Measurements from ENCODE around the gene TMIE. TPM values are rescaled to one million over a fixed set of nuclear protein-coding genes. Genes with fewer than 3 reads are reported as not detected.
A peak's percentile ranks its signal among the peaks of the same experiment; 100 is the strongest.

Gene TMIE
- total and polyA plus RNA-seq, 2 of the 8 experiments (the other 6 are each of a cell fraction or from before 2014, with no cell fraction given): 0.45 to 0.67 TPM

DNA sequence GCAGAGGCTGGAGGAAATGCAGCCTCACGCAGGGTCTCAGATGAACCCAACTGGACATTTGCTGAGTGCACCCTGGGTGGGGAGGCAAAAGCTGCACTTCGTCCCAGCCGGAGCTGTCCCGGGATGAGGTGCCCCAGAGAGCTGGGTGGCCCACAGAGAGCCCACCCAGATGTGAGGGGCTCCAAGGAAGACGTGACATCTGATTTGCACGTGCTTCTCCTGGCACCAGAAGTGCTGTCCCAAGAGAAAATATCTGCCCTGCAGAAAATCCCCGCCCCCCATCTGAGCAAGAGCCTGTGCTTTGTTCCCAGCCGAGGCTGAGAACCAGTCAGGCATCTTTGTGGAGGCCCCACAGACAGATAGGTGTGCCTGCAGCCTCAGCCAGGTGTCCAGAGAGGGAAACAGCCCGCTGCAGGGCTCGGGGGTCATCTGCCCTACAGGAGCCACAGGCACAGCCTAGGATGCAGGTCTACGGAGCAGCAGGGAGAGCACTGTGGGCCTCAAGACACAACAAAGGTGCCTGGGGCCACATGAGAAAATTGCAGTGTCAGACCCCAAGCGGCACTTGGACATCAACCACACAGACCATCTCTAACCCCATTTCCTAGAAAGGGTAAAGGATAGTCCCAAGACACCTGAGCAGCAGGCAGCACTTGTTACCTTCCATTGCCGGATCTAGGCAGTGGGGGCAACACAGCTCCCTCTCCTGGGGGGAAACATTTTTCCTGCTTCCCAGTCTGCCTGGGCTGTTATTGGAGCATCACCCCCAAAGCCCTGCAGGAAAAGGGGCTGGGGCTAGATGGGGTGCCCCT lies 5.8 kb downstream of the TMIE start:
- no peak overlapping the region for H2BK120ac ChIP-seq (replicated peaks; ENCODE audit: low read depth, low read length)
- DNase-seq (ENCODE audit: low read depth in 1 of 2, low spot score in 2 of 2) (no peak), FAIRE-seq (no peak)
- no peak overlapping the region; the same call in 1 of the 2 replicates for H3K18ac ChIP-seq (ENCODE audit: extremely low read depth, low read length)
- H2AFZ ChIP-seq (ENCODE audit: low read length): no peak overlapping the region
- H3K36me3 ChIP-seq (ENCODE audit: control insufficient read depth in 2 of 4, insufficient read depth in 4 of 4, low read length in 3 of 4): no peaks in the 10 kb centered on the region
- H3K9me3 ChIP-seq (ENCODE audit: insufficient read depth in 2 of 2, low read depth in 1 of 2, low read length in 1 of 2): no peaks in the 10 kb centered on the region
- no peak overlapping the region for H2BK20ac ChIP-seq (ENCODE audit: low read length)
- ChIA-PET CTCF (ENCODE audit: partially characterized antibody) (interaction anchor here (0.6 to 6.5 kb wide), 24 partner anchors 7 to 241 kb away, joined by 3 to 91 read pairs (median 6); partner anchors contain the start of genes PRSS50, PTH1R and RTP3), POLR2A (ENCODE audit: partially characterized antibody) (interaction anchor here (0.6 kb wide), 2 partner anchors 142 to 209 kb away, joined by 3 read pairs; no protein-coding TSS in a partner anchor)
- peaks cover 0 to 9% (median 5%) of the 10 kb centered on the region in 4 experiments; a peak in 3 of 7 replicates for H3K27me3 ChIP-seq (replicated peaks in 1 of 4; ENCODE audit: control insufficient read depth in 3 of 4, extremely low read depth in 1 of 4, insufficient read depth in 3 of 4, low read length in 3 of 4)
- H4K8ac ChIP-seq (ENCODE audit: extremely low read depth, insufficient read depth, low read length): no peak overlapping the region; the same call in 1 of the 2 replicates
- H4K20me1 ChIP-seq (replicated peaks in 1 of 2; ENCODE audit: control insufficient read depth in 1 of 2, insufficient read depth in 2 of 2, low read length in 2 of 2): peaks cover 2 to 4% of the 10 kb centered on the region in 2 experiments
- H2BK12ac ChIP-seq (ENCODE audit: low read depth, low read length): no peak overlapping the region
- no peak overlapping the region for H2BK15ac ChIP-seq (ENCODE audit: low read length)
- H3K56ac ChIP-seq (replicated peaks; ENCODE audit: insufficient read length, low read depth, low read length): no peak overlapping the region
- no peak overlapping the region for H2AK5ac ChIP-seq (ENCODE audit: low read depth, low read length)
- TF ChIP-seq TCF12 (IDR thresholded peaks at IDR 0.05; ENCODE audit: low read depth, low read length) (no peak), SP2 (IDR thresholded peaks at IDR 0.05; ENCODE audit: low read length) (no peak), KDM4A (IDR thresholded peaks at IDR 0.05; ENCODE audit: low read depth, low read length, severe bottlenecking) (no peak), RBBP5 (IDR thresholded peaks at IDR 0.05; ENCODE audit: borderline replicate concordance, low read depth, low read length) (no peak), CTCF (IDR thresholded peaks at IDR 0.05; ENCODE audit: control extremely low read depth in 1 of 3, insufficient read depth in 1 of 3, low read depth in 1 of 3, low read length in 3 of 3) (peak in 2 of 3 experiments; percentile 27 to 33; a peak in 2 of 4 replicates), SIN3A (conservative IDR thresholded peaks at IDR 0.05 in 1 of 2, IDR thresholded peaks at IDR 0.05 in 1 of 2; ENCODE audit: low read depth in 1 of 2, low read length in 2 of 2) (no peak)
- H3K79me1 ChIP-seq (ENCODE audit: low read depth, low read length): no peaks in the 10 kb centered on the region
- peak overlapping the region; percentile 67 for H4K91ac ChIP-seq (replicated peaks; ENCODE audit: insufficient read length, low read length)
- peak overlapping the region; percentile 35; the same call in 1 of the 2 replicates for H2BK5ac ChIP-seq (ENCODE audit: low read depth, low read length)
- no peak overlapping the region for H3K9ac ChIP-seq (replicated peaks in 1 of 4; ENCODE audit: extremely low read depth in 1 of 4, low read depth in 3 of 4, low read length in 3 of 4)
- no peaks in the 10 kb centered on the region for H3K79me2 ChIP-seq (ENCODE audit: control insufficient read depth in 1 of 2, insufficient read depth in 2 of 2, low read length in 2 of 2)
- H3K4me3 ChIP-seq (ENCODE audit: extremely low read depth in 1 of 4, insufficient read depth in 2 of 4, low read depth in 3 of 4, low read length in 4 of 4): no peak overlapping the region
- no peaks in the 10 kb centered on the region for H3K23me2 ChIP-seq (ENCODE audit: low read depth, low read length)
- H3K4me1 ChIP-seq (replicated peaks in 1 of 4; ENCODE audit: control insufficient read depth in 3 of 4, insufficient read depth in 4 of 4, low read length in 3 of 4): peaks cover 0 to 6% (median 0%) of the 10 kb centered on the region in 4 experiments; a peak in 1 of 7 replicates
- no peak overlapping the region for H3K14ac ChIP-seq (ENCODE audit: insufficient read length)
- 78% methylated on average over 13 of the region's 13 CpGs; no CpG with 5 or more reads in 1 of the 2 experiments for WGBS, 2 experiments (ENCODE audit: extremely low coverage in 1 of 2, insufficient coverage in 1 of 2, insufficient read length in 1 of 2, insufficient replicate concordance in 2 of 2, low coverage in 1 of 2, low lambda C conversion rate in 2 of 2, missing lambda C conversion rate in 1 of 2)
- H3K4me2 ChIP-seq (ENCODE audit: insufficient read depth in 1 of 2, low read depth in 2 of 2, low read length in 2 of 2): no peak overlapping the region
- no peak overlapping the region for H4K5ac ChIP-seq (ENCODE audit: insufficient read length, low read depth, low read length)
- H3K23ac ChIP-seq (ENCODE audit: insufficient read length): no peak overlapping the region
- H3K27ac ChIP-seq (ENCODE audit: low read depth, low read length): no peak overlapping the region
- H3K4ac ChIP-seq (replicated peaks; ENCODE audit: insufficient read length, low read depth, low read length): no peak overlapping the region
